ENCODE results near the gene HMGN4.

- TF ChIP-seq CTCF (IDR thresholded peaks at IDR 0.05) (no peak), POLR2A (IDR thresholded peaks at IDR 0.05) (no peak)
These were observed 42.9 kb upstream of the HMGN4 start for GRCh38 chr6:26495281-26495680.

Data from breast epithelium (tissue), 3 donors.